DOHH2 (cell line): ENCODE measurements around the gene ZC3H7A.

Experiments used
- H3F3A ChIP-seq: fragments of 200-600 bp; sonication (generic), shearing (Covaris generic); 2 replicates; pipeline ENCODE4 v1.6.0; 2016; ENCODE audit warnings: antibody characterized with exemption, mild to moderate bottlenecking; ENCODE audit not compliant: control insufficient read depth, insufficient read depth
- H3K27ac ChIP-seq: fragments of 200-600 bp; sonication (generic); 2 replicates; pipeline ENCODE4 v1.5.1; 2014; ENCODE audit warnings: low read depth, mild to moderate bottlenecking, low read length, moderate library complexity
- H3K27me3 ChIP-seq: fragments of 200-600 bp; sonication (generic); 2 replicates; pipeline ENCODE4 v1.6.1; 2014; ENCODE audit warnings: mild to moderate bottlenecking, low read length, mixed read lengths; ENCODE audit not compliant: control insufficient read depth
- H3K36me3 ChIP-seq: fragments of 200-600 bp; sonication (generic); 2 replicates; pipeline ENCODE4 v1.6.1; 2014; ENCODE audit warnings: mild to moderate bottlenecking, low read length, moderate library complexity, mixed read lengths; ENCODE audit not compliant: control insufficient read depth
- H3K4me1 ChIP-seq: fragments of 200-600 bp; sonication (generic); 2 replicates; pipeline ENCODE4 v1.6.1; 2014; ENCODE audit warnings: mild to moderate bottlenecking, low read length, mixed read lengths; ENCODE audit not compliant: control insufficient read depth
- H3K4me2 ChIP-seq: fragments of 200-600 bp; sonication (generic); 2 replicates; pipeline ENCODE4 v1.6.0; 2014; ENCODE audit warnings: mild to moderate bottlenecking, low read length, moderate library complexity
- H3K4me3 ChIP-seq: fragments of 200-600 bp; sonication (generic); 2 replicates; pipeline ENCODE4 v1.5.1; 2014; ENCODE audit warnings: mild to moderate bottlenecking, low read length, mixed read lengths
- H3K79me2 ChIP-seq: fragments of 200-600 bp; sonication (generic); 2 replicates; pipeline ENCODE4 v1.6.1; 2014; ENCODE audit warnings: mild to moderate bottlenecking, low read length, mixed read lengths; ENCODE audit not compliant: control insufficient read depth
- H3K9me2 ChIP-seq: fragments of 200-600 bp; sonication (generic); replicated peaks from 2 replicates; pipeline ENCODE4 v1.6.1; 2014; ENCODE audit warnings: mild to moderate bottlenecking, low read length, mixed read lengths; ENCODE audit not compliant: control insufficient read depth
- H3K9me3 ChIP-seq: fragments of 200-600 bp; sonication (generic); 2 replicates; pipeline ENCODE4 v1.6.1; 2014; ENCODE audit warnings: antibody characterized with exemption, low read length, mixed read lengths; ENCODE audit not compliant: control insufficient read depth, insufficient read depth
- H4K20me1 ChIP-seq: fragments of 200-600 bp; sonication (generic); 2 replicates; pipeline ENCODE4 v1.6.0; 2014; ENCODE audit warnings: low read depth, mild to moderate bottlenecking, antibody characterized with exemption, low read length, moderate library complexity; ENCODE audit not compliant: control insufficient read depth, insufficient read depth
- CTCF ChIP-seq: fragments of 200-600 bp; sonication (generic); IDR thresholded peaks from one replicate; pipeline ENCODE4 v1.5.1; 2014; ENCODE audit warnings: antibody characterized with exemption, mild to moderate bottlenecking, low read depth, low read length; ENCODE audit not compliant: poor library complexity, severe bottlenecking
- EZH2phosphoT487 ChIP-seq: fragments of 200-600 bp; sonication (generic); IDR thresholded peaks from 2 replicates; pipeline ENCODE4 v1.6.1; 2017; ENCODE audit warnings: borderline replicate concordance, mild to moderate bottlenecking, antibody characterized with exemption, low read length, moderate library complexity, mixed read lengths

Gene ZC3H7A

DNA sequence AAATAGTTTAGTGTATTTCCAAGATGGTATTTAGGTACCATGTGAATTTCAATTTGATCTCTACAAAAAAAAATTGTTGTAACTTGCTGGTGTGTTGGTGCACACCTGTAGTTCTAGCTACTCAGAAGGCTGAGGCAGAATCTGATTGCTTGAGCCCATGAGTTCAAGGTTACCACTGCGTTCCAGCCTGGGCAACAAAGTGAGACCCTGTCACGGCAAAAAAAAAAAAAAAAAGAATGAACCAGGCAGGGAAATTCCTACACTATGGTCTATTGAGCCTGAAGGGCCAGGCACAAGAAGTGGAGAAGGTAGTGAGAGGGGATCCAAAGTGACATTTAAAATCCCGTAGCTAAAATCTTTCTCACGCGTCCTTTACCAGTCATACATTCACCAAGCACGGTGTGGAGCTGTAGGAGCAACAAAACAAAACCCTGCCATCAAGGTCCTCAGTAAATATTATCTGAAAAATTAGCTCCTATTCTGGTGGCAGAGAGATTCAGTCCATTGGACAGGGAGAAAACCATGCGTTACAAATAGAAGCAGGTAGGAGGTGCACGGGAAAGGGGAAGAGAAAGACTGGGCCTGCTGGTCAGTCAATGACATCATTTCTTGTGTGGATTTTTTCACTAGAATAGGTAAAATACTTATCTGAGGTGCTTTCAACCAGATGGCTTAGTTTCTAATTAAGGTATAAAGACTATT, 81.7 kb downstream of the ZC3H7A start:
- peaks cover 25% of the 10 kb centered on the region for H3F3A ChIP-seq
- peak overlapping the region; percentile 76 for H3K27ac ChIP-seq
- H3K4me3 ChIP-seq: peak overlapping the region; percentile 42
- H3K9me2 ChIP-seq: no peaks in the 10 kb centered on the region
- H3K79me2 ChIP-seq: peaks cover 10% of the 10 kb centered on the region
- TF ChIP-seq EZH2phosphoT487 (no peak), CTCF (peak; percentile 36)
- H3K9me3 ChIP-seq: no peaks in the 10 kb centered on the region
- peaks cover 46% of the 10 kb centered on the region for H3K36me3 ChIP-seq
- H3K4me2 ChIP-seq: peak overlapping the region; percentile 63
- peaks cover 70% of the 10 kb centered on the region for H3K4me1 ChIP-seq
- no peaks in the 10 kb centered on the region for H4K20me1 ChIP-seq
- H3K27me3 ChIP-seq: no peaks in the 10 kb centered on the region

DNA sequence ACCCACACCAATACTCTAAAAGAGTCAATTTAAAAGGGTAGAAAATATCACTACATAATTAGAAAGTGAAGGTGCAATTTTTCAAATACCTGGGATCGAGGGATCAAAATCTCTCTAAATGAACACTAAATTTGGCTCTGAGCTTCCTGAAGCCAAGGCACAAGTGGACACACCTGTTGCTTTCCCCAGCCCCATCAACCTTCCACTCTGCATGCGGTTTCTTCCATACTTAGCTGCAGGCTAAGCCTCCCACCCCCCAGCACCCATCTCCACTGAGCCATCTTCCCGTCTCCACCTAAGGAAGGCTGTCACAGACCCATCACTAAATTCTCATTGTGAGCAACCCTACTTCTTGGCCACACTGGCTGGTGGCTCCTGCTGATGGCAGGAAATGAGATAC, 84.9 kb downstream of the ZC3H7A start:
- Histone ChIP-seq H3K4me1 (peaks cover 49% of the 10 kb centered on the region), H3K4me2 (no peak overlapping the region), H3K27me3 (no peaks in the 10 kb centered on the region), H3K4me3 (no peak overlapping the region), H3F3A (peaks cover 15% of the 10 kb centered on the region), H3K9me3 (no peaks in the 10 kb centered on the region), H3K27ac (no peak overlapping the region), H3K79me2 (peaks cover 10% of the 10 kb centered on the region), H3K9me2 (no peaks in the 10 kb centered on the region), H3K36me3 (peaks cover 56% of the 10 kb centered on the region), H4K20me1 (no peaks in the 10 kb centered on the region)
- TF ChIP-seq EZH2phosphoT487 (no peak), CTCF (no peak)

DNA sequence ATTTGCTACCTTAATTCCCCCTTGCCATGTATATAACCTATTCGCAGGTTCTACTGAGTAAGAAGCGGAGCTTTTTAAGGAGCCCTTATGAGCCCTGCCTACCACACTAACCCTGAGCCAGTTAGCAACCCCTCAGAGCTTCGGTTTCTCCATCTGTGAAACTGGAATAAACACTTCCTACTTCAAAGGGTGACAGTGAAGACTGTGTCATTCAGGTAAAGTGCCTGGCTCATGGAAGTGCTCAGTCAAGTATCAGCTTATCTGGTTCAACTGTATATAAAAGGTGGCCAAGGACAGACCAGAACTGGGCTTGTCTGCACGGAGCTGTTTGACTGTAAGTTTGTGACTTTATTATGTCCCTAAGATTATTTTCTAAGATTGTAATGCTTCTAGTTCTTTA, 85.4 kb downstream of the ZC3H7A start:
- peaks cover 15% of the 10 kb centered on the region for H3F3A ChIP-seq
- no peaks in the 10 kb centered on the region for H3K9me2 ChIP-seq
- H3K79me2 ChIP-seq: peaks cover 8% of the 10 kb centered on the region
- no peaks in the 10 kb centered on the region for H4K20me1 ChIP-seq
- H3K27ac ChIP-seq: no peak overlapping the region
- H3K9me3 ChIP-seq: no peaks in the 10 kb centered on the region
- no peaks in the 10 kb centered on the region for H3K27me3 ChIP-seq
- H3K36me3 ChIP-seq: peaks cover 56% of the 10 kb centered on the region
- H3K4me3 ChIP-seq: no peak overlapping the region
- H3K4me2 ChIP-seq: no peak overlapping the region
- H3K4me1 ChIP-seq: peaks cover 46% of the 10 kb centered on the region
- TF ChIP-seq EZH2phosphoT487 (no peak), CTCF (no peak)
